A549 treated with AZD2906 at 1 μM for 4 hours (cell line): ENCODE measurements around the gene NSD2. TPM values are rescaled to one million over a fixed set of nuclear protein-coding genes. Genes with fewer than 3 reads are reported as not detected.

Experiments used
- total RNA-seq: library from RNA; stranded (reverse); fragments of 200-300 nt; extraction: Qiagen RNA extraction; gene quantifications from 5 replicates; pipeline ENCODE4 v1.2.3, GENCODE V29; 2022

Gene NSD2
- total RNA-seq, result 36.0 to 44.4 TPM (median 41.4 TPM) in 5 replicates

GRCh38 chr4:1870578-1871443 lies at the start of gene NSD2:
NSD2 (plus strand) TSS chr4:1871393; CDS start chr4:1900655, 29,262 bp downstream.

GRCh38 chr4:1856071-1856942 lies 14.9 kb upstream of the NSD2 start, which contains the start of gene LETM1:
LETM1 (minus strand) TSS chr4:1856156; CDS start chr4:1855950, 206 bp downstream.

GRCh38 chr4:2008921-2009650 lies 137.9 kb downstream of the NSD2 start, which contains the start of gene NELFA:
NELFA (minus strand) TSS chr4:2008974; CDS start chr4:2008959, 15 bp downstream.

Other genes with a start within 250 kb of the NSD2 start
- 0.44 to 1.1 TPM (median 1.00 TPM) in 5 replicates for gene FAM53A, start 187.1 kb upstream of the NSD2 start, total RNA-seq
- 68.3 to 97.7 TPM (median 68.4 TPM) in 5 replicates for gene SLBP, start 159.1 kb upstream of the NSD2 start, total RNA-seq
- 17.2 to 27.6 TPM (median 26.5 TPM) in 5 replicates for gene TMEM129, start 150.1 kb upstream of the NSD2 start, total RNA-seq
- gene TACC3, start 149.9 kb upstream of the NSD2 start, total RNA-seq, result 79.1 to 90.7 TPM (median 82.3 TPM) in 5 replicates
- 1.2 to 2.7 TPM (median 2.1 TPM) in 5 replicates for gene FGFR3, start 78.1 kb upstream of the NSD2 start, total RNA-seq
- gene LETM1, start 15.2 kb upstream of the NSD2 start, total RNA-seq, result 25.7 to 29.5 TPM (median 27.6 TPM) in 5 replicates
- gene NELFA, start 137.6 kb downstream of the NSD2 start, total RNA-seq, result 19.1 to 25.3 TPM (median 24.4 TPM) in 5 replicates
- gene NAT8L, start 187.9 kb downstream of the NSD2 start, total RNA-seq, result 10.2 to 13.8 TPM (median 13.1 TPM) in 5 replicates